Omental fat pad (tissue), 4 donors: ENCODE results near the gene DTNBP1. TPM values are rescaled to one million over a fixed set of nuclear protein-coding genes. Genes with fewer than 3 reads are reported as not detected.

Experiments
- ATAC-seq: fragments of 150-250 bp; one replicate; pipeline ENCODE4 v1.9.1; 2016; ENCODE audit warnings: mild to moderate bottlenecking, moderate library complexity; ENCODE audit not compliant: low FRiP score
- DNase-seq: peaks from one replicate; pipeline ENCODE4 v3.0.0-alpha.2; 2019; ENCODE audit warnings: low spot score
- CTCF ChIP-seq, 3 donors: fragments of 450-650 bp; IDR thresholded peaks; one replicate each; pipeline ENCODE4 v1.5.1; 2016 to 2017; ENCODE audit warnings: antibody characterized with exemption in 3 of 3, mild to moderate bottlenecking in 3 of 3, moderate library complexity in 2 of 3
- total RNA-seq, 4 donors: library from RNA; depleted of rRNA; stranded (reverse); fragments of >200 nt; gene quantifications; one replicate each; pipeline ENCODE4 v1.1.0, GENCODE V29; 2016

DTNBP1 gene
- total RNA-seq, 4 donors from 2014 or later, result 5.9 to 13.9 (median 10.4) TPM

- DNase-seq (peak; percentile 52), ATAC-seq (peak; percentile 93)
- peak; percentile 93 to 99 (median 97) for TF ChIP-seq CTCF (IDR thresholded peaks at IDR 0.05)
These were observed 28.5 kb upstream of the DTNBP1 start for GRCh38 chr6:15691250-15691869.

- no peak for TF ChIP-seq CTCF (IDR thresholded peaks at IDR 0.05)
- ATAC-seq (no peak), DNase-seq (no peak)
These were observed 27.7 kb upstream of the DTNBP1 start for GRCh38 chr6:15690510-15690909.

- no peak for ATAC-seq
- DNase-seq, result no peak
- TF ChIP-seq CTCF (IDR thresholded peaks at IDR 0.05), result no peak
These were observed 27.0 kb upstream of the DTNBP1 start for GRCh38 chr6:15689586-15690482.

- TF ChIP-seq CTCF (IDR thresholded peaks at IDR 0.05), result no peak
- ATAC-seq (no peak), DNase-seq (no peak)
These were observed 22.8 kb upstream of the DTNBP1 start for GRCh38 chr6:15685619-15686018.

GRCh38 chr6:15682965-15683822 lies 20.4 kb upstream of the DTNBP1 start:
- DNase-seq, result no peak
- no peak for TF ChIP-seq CTCF (IDR thresholded peaks at IDR 0.05)

GRCh38 chr6:15681946-15682345 lies 19.1 kb upstream of the DTNBP1 start:
- DNase-seq, result no peak
- no peak for ATAC-seq
- no peak for TF ChIP-seq CTCF (IDR thresholded peaks at IDR 0.05)

More at GRCh38 chr6:15682965-15683822, 20.4 kb upstream of the DTNBP1 start:
- no peak for ATAC-seq
